NCI-H510A treated with DMSO at 0.1 percent for 48 hours (cell line): Measurements from ENCODE around the gene CCDC102A.
"Not testable (repeated sequence)": the region's sequence is repeated elsewhere in the genome, so short reads cannot be mapped to it uniquely, and the experiment has no call there.

Experiments used
- DNase-seq: peaks from one replicate; lab custom pipeline; 2025; lab: John Stamatoyannopoulos, UW

Gene CCDC102A

DNA sequence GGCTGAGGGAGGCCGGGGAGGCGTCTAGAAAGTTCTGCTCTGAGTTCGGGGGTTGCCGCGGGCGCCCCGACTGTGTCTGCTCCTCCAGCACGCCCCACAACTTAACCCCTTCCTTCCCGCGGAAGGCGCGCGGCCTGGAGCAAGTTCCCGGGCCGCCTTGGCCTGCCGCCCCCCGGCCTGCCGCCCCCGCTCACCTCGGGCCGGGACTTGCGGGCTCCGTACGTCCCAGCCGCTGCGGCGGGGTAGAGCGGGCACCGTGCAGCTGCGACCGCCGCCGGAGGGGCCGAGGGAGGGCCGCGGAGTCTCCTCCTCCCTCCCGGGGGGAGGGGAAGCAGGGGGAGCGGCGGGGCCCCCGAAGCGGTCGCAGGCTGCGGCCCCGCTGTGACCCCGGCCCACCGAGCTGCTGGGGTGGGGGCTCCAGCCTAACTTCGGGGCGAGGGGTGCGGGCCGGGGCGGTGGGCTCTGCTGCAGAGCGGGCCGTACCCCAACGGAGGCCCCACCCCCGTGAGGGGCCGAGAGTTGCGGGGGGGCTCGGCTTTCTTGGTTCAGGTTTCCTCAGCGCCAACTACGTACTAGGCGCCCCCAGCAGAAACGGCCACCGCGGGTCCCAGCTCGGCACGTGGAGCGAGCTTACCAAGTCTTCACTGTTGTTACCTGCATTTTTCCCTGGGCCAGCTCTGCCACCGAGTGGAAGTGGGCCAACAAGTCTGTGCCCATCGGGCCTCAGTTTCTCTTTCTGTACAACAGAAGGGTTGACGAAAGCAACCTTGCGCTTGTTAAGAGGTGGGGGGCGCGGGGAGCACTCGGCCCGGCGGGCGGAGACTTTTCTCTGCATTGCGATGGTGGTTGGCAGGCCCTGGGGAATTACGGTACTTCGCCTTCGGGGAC lies at the start of gene CCDC102A:
Gene CCDC102A, minus strand, starts transcription at position 266 of the 888 bp plus-strand sequence. CDS start 7,394 bp downstream, outside the sequence.
- peak; percentile 48 for DNase-seq

DNA sequence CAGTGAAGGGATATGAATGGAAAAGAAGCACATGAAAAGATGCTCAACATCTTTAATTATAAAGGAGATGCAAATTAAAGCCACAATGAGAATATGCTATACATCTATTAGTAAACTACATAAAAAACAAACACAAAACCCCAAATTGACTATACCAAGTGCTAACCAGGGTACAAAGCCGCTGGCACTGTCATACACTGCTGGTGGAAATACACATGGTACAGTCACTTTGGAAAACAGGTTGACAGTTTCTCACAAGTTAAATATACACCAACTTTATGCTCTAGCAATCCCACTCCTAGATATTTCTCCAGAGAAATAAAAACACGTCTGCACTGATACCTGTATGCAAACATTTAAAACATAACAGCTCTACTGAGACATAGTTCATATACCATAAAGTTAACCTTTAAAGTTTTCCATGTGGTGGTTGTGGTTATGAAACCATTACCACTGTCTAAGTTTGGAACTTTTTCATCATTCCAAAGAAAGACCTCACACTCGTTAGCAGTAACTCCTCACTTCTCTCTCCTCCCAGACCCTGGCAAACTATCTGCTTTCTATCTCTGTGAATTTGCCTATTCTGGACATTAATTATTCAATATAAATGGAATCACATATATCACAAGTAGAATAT lies 48.8 kb upstream of the CCDC102A start:
- DNase-seq, result no peak

DNA sequence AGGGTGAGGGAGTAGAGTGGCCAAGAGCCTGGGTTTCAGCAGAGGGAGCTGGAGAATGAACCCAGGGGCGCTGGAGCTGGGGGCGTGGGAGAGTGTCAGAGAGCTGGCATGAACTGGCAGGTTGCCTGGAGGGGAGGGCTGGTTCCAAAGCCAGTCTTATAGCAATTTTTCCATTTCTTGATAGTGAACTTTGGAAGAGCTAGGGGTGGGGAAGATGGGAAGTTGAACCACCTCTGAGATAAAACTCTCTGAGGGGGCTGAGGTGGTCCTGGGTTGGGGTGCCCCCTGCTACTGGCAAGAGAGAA lies 42.9 kb upstream of the CCDC102A start:
- no peak for DNase-seq

DNA sequence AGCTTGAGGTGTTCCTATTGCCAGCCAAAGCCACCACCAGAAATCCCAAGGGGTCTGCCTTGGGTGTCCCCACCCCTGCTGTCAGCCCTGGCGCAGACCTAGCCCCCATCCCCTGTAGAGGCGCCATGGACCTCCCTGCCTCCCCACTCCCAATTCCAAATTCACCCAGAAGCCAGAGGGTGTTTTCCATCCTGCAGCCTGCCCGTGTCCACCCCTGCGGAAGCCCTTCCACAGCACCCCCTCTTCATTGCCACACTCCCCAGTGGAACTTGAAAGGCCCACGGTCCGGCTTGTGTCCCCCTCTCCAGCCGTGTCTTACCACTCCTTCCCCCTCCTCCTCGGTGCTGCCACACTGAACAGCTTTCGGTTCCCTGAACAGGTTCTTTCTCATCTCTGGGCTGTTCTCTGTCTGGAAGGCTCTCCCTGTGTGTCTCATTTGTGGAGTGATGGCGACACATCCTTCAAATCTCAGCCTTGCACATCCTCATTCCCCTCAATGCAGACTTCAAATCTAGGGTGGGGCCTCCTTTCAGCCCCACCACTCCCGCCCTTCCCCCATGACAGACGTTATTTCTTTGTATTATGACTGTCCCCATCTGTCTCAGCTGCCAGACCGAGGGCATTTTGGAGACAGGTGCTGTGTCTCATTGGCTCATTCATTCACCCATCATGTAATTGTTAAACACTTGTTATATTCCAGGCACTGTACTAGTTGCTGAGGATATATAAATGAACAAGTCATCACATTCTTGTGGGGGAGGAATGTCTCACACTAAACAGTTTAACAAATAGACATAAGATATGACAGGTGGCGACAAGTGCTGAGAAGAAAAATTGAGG lies 42.4 kb upstream of the CCDC102A start:
- no peak for DNase-seq

DNA sequence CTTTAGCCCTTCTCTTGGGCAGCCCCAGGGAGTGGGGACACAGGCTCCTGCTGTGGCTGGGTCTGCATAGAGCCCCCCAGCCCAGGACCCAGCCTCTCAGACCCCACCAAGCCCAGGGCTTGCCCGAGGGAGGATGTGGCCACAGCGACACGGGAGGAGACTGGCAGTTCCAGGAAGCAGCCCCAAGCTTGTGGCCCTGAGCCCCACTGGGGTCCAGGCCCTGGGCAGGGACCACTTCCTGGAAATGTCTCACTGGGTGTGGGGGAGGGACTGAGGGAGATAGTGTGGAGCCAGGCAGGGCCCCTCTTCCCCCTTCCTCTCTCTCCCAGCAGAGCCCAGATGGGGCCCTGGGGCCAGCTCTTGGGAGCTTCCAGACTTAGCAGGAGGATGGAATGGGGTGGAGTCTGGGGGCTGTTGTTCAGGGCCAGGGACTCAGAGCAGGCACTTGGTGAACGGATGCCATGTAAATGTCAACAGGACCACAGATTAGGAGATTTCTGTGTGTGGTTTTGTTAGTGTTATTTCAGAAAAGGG lies 41.4 kb upstream of the CCDC102A start:
- DNase-seq, result no peak

DNA sequence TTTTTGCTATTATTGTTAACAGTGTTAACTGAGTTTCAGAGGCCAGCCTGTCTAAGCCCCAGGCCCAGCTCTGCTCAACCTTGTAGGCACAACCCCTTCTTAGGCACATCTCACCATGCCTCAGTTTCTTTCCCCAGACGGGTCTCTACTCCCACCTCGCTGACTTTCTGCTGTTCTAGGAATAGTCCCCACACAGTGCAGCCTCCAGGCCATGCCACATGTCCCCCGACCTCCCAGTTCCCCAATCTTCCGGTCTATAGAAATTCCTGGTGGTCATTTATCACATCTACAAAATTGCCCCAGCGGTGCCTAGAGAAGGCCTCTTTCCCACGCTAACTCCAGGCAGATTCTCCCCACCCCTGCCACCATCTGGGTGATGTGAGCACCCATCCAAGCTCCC lies 40.8 kb upstream of the CCDC102A start:
- DNase-seq, result no peak

DNA sequence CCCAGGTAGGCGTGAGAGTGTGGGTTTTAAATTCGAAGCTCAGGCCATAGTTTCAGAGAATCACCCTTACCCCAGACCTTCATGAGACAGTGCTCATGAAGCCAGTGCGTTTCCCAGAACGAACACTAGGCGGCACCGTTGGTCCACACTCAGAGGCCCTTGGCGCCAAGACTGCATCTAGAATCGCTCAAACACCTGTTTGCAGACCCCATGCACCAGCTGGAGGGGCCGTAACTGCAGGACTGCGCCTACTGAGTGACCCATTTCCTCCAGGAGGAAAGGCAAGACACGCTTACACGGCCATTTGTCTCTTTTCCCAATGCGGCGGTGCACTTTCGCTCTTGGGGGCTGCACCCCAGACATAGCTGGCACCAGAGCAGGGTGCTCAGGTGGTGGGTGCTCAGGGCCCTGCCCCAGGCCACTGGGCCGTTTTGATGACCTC lies 40.1 kb upstream of the CCDC102A start:
- DNase-seq, result peak; percentile 82

DNA sequence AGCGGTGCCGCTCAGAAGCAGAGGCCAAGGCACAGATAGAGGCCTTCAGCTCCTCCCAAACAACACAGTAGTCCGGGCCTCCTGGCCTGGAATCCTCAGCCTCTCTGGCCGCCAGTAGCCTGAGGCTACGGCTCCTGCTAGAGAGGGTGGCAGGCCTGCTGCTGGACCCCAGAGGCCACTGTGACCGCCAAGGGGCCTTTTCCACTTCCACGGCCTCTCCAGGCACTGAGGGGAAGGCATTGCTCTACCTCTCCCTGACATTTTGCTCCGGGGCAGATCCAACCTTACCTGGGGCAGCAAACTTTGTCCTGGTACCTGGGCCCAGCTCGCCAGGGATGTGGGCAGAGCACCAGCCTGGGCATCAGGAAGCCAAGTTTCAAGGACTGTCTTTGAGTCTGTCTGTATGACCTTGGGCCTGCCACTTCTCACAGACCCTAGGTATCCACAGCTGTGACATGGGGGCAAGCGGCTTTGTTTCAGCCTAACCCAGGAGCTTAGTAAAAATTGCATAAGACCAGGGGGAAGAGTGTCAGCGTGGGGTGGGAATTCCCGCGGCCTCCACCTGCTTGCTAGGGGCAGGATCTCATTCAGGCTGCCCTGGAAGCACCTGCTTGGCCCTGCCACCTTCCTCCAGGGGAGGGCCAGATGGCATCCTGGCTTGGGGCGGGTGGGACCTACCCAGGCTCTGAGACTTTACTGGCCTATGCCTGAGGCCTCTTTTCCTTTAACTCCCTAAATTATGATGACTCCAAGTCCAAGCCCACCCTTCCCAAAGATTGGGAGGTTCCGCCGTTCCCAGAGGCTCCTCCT lies 39.3 kb upstream of the CCDC102A start:
- no peak for DNase-seq

DNA sequence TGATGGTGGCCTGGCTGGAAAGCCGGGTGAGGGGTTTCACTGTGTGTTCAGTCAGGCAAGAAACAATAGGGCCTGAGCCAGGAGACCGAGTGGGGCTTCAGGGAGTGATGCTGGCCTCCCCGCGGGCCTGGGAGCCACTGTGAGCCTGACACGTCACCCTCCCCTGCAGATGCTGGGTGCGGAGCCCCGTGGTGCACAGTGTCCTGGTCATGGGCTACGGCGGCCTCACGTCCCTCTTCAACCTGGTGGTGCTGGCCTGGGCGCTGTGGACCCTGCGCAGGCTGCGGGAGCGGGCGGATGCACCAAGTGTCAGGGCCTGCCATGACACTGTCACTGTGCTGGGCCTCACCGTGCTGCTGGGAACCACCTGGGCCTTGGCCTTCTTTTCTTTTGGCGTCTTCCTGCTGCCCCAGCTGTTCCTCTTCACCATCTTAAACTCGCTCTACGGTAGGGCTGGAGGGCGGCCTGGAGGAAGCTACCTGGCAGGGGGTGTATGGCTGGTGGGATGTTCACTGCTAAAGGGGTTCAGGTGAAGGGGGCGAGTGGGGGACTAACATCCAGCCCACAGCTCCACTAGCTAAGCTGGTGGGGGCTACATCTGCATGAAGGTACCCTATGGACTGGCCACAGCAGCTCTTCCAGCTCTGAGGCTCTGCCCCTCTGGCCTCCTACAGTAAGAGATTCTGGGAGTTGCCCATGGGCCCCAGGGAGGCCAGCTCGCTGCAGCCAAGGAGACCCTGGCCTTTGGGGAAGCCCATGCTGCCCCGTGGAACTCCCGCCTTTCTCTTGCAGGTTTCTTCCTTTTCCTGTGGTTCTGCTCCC lies 38.5 kb upstream of the CCDC102A start:
- DNase-seq, result no peak

DNA sequence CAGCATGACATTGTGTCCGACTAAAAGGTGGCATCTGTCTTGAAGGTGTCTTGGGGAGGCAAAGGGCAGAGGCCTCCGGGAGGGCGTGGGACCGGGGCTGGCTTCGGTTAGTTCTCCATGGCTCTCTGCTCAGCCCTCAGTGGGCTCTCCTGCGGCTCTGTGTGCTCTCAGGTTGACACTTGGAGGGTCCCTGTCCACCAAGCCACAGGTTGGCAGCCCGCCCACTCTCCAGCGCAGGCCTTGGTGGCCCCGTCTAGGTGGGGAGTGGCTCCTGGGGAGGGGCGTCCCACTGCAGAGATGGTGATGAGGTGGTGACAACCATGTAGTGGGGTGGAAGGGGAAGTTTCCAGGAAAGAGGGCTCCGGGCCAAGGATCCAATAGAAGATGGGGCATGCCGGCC lies 37.7 kb upstream of the CCDC102A start:
- no peak for DNase-seq

DNA sequence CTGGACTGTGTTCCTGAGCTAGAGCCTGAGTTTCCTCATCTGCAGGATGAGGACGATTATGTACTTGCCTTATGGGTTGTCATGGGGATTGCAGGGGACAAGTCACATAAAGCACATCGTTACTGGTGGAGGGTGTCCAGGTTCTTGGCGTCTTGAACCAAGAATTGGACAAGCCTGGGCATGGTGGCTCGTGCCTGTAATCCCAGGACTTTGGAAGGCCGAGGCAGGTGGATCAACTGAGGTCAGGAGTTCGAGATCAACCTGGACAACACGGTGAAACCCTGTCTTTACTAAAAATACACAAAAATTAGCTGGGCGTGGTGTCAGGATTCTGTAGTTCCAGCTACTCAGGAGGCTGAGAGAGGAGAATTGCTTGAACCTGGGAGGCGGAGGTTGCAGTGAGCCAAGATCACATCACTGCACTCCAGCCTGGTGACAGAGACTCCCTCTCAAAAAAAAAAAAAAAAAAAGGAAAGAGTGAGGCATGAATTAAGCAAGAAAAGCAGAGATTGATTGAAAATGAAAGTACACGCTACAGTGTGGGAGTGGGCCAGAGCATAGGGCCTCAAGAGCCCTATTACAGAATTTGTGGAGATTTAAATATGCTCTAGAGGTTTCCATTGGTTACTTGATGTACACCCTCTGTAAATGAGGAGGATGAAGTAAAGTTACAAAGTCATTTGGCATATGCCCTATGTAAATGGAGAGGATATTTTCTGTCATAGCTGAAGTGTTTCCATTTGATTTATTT lies 36.8 kb upstream of the CCDC102A start:
- no peak for DNase-seq

DNA sequence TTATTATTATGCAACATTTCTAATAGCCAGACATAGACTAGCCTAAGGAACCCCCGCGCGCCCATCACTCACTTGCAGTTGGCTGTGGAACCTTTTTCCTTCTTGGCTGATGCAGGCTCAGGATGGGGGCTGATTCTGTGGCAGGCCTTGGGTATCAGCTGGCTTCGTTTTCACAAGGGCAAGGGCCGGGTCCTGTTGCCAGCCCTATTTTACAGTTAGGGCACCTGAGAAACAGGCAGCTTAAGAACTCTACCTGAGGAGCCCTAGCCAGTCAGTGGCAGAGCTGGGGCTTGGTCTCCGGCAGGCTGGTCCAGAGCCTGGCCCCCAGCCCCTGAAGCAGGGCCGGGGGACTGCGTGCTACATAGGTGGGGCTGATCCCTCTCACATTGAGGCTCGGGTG lies 34.7 kb upstream of the CCDC102A start:
- no peak for DNase-seq

DNA sequence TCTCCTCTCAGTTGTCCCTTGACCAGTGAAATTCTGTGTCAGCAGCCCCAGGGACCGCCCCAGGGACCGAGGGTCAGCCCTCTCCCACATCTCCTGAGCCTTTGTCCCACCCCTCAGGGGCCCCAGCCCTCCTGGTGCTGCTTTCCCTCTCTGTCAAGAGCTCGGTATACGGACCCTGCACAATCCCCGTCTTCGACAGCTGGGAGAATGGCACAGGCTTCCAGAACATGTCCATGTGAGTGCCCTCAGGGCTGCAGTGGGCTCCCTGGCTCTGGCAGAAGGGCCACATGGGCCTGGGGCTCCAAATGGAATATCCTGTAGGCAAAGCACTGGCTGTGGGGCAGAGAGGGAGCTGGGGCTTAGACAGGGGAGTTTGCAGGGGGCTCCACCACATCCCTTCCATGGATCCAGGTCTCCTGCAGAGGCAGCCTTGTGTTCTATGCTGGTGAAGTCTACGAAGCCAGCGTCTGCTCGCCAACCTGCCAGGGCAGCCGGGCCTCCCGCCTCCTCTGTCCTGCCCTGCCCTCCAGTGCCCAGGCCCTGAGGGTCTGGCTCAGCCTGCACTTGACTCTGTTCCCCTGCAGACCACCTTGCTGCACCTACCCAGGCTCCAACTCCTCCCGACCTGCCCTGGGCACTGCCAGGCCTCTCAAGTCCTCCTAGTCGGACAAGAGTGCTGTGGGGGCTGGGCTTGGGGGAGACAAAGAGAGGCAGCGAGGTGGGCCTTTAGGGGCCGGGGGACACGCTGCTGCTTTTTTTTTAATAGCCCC lies 34.1 kb upstream of the CCDC102A start:
- no peak for DNase-seq

DNA sequence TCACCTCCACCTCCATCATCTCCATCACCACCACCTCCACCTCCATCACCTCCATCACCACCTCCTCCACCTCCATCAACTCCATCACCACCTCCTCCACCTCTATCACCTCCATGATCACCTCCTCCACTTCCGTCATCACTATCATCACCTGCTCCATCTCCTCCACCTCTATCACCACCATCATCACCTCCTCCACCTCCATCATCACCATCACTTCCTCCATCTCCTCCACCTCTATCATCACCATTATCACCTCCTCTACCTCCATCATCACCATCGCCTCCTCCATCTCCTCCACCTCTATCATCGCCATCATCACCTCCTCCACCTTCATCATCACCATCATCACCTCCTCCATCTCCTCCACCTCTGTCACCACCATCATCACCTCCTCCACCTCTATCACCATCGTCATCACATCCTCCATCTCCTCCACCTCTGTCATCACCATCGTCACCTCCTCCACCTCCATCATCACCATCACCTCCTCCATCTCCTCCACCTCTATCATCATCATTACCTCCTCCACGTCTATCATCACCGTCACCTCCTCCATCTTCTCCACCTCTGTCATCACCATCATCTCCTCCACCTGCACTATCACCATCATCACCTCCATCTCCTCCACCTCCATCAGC lies 33.1 kb upstream of the CCDC102A start:
- no peak for DNase-seq

DNA sequence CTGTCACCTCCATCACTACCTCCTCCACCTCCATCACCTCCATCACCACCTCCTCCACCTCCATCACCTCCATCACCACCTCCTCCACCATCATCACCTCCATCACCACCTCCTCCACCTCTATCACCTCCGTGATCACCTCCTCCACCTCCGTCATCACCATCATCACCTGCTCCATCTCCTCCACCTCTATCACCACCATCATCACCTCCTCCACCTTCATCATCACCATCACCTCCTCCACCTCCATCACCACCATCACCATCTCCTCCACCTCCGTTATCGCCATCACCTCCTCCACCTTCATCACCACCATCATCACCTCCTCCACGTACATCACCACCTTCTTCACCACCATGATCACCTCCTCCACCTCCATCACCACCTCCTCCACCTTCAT lies 32.4 kb upstream of the CCDC102A start:
- DNase-seq, result not testable (repeated sequence)

DNA sequence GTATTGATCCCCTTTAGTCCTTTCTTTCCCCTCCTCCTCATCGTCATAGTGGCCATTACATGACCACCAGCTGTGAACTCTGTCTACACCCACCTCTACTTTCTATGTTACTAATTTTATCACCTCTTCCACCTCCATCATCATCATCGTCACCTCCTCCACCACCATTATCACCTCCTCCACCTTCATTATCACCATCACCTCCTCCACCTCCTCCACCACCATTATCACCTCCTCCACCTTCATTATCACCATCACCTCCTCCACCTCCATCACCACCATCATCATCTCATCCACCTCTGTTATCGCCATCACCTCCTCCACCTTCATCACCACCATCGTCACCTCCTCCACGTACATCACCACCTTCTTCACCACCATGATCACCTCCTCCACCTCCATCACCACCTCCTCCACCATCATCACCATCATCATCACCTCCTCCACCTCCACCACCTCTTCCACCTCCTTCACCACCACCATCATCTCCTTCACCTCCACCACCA lies 31.9 kb upstream of the CCDC102A start:
- no peak for DNase-seq

DNA sequence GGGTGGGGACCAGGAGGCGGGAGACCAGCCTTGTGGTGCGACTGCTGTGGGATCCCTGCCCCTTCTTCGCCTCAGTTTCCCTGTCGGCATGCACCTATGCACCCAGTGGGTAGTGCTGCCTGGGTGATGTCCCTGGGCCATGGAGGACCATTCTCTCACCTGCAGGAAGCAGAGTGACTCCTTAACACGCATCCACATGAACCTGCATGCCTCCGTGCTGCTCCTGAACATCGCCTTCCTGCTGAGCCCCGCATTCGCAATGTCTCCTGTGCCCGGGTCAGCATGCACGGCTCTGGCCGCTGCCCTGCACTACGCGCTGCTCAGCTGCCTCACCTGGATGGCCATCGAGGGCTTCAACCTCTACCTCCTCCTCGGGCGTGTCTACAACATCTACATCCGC lies 31.3 kb upstream of the CCDC102A start:
- no peak for DNase-seq

DNA sequence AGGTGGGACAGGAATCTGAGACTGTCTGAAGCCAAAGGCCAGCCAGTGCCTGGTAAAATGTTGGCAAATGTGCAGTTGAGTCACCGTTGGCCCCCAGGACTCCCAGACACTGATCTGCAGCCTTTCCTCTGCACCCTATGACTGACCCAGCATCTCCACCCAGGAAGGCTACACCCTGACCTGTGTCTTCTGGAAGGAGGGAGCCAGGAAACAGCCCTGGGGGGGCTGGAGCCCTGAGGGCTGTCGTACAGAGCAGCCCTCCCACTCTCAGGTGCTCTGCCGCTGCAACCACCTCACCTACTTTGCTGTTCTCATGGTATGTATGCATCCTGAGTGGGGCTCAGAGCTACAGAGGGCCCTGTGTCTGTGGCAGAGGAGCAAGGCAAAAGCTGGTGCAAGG lies 30.1 kb upstream of the CCDC102A start:
- no peak for DNase-seq
